Measurements from ENCODE around the gene CDK13. TPM values are rescaled to one million over a fixed set of nuclear protein-coding genes. Genes with fewer than 3 reads are reported as not detected.

CDK13 gene
- polyA plus RNA-seq, 3 donors, result 8.8 to 25.7 (median 11.2) TPM

- intact Hi-C loops (cut with micrococcal nuclease), result no loop called here
- no peak overlapping the region for H3K4me2 ChIP-seq (replicated peaks; ENCODE audit: extremely low read depth, low read length, poor library complexity, severe bottlenecking)
Measured at GRCh38 chr7:40027545-40027944, 77.5 kb downstream of the CDK13 start.

GRCh38 chr7:40033826-40034225, 83.8 kb downstream of the CDK13 start:
- Histone ChIP-seq H2AFZ (ENCODE audit: insufficient read depth, low read depth, low read length, poor library complexity, severe bottlenecking) (no peak overlapping the region), H3K27me3 (ENCODE audit: control insufficient read depth in 2 of 2, insufficient read depth in 2 of 2, low read length in 2 of 2) (no peaks in the 10 kb centered on the region), H3K9ac (ENCODE audit: insufficient read depth, low read length, poor library complexity, severe bottlenecking) (no peak overlapping the region), H3K4me3 (replicated peaks in 1 of 3; ENCODE audit: low read depth in 2 of 3, low read length in 3 of 3) (no peak overlapping the region), H3K4me1 (ENCODE audit: control insufficient read depth in 1 of 2, insufficient read depth in 2 of 2, low read length in 2 of 2) (no peaks in the 10 kb centered on the region), H3K4me2 (replicated peaks; ENCODE audit: extremely low read depth, low read length, poor library complexity, severe bottlenecking) (no peak overlapping the region), H3K79me2 (ENCODE audit: insufficient read depth, low read length) (peaks cover 31% of the 10 kb centered on the region), H3K27ac (ENCODE audit: low read depth in 1 of 2, low read length in 2 of 2) (peak overlapping the region in 1 of 2 donors; percentile 3), H4K20me1 (ENCODE audit: insufficient read depth, low read length) (peaks cover 30% of the 10 kb centered on the region), H3K36me3 (replicated peaks in 1 of 2; ENCODE audit: control insufficient read depth in 1 of 2, insufficient read depth in 2 of 2, low read length in 2 of 2) (peaks cover 9 to 48% of the 10 kb centered on the region in 2 donors), H3K9me3 (replicated peaks in 1 of 2; ENCODE audit: control insufficient read depth in 1 of 2, insufficient read depth in 1 of 2, low read length in 2 of 2) (no peaks in the 10 kb centered on the region)
- peaks cover 2% of the 10 kb centered on the region for H3K4me1 Mint-ChIP-seq
- H3K27me3 Mint-ChIP-seq (ENCODE audit: low read depth in 3 of 3), result peaks cover 0 to 3% (median 0%) of the 10 kb centered on the region in 3 donors
- DNase-seq, result no peak
- intact Hi-C loops (cut with micrococcal nuclease), result no loop called here
- H3K27ac Mint-ChIP-seq, result peak overlapping the region in 3 of 7 donors; percentile 1 to 55 (median 17)
- peaks cover 31 to 56% of the 10 kb centered on the region in 2 donors for H3K36me3 Mint-ChIP-seq
- no CpG with 5 or more reads among the region's 1 CpG for WGBS (ENCODE audit: insufficient coverage)
- no peak overlapping the region for H3K4me3 Mint-ChIP-seq
- no peak for TF ChIP-seq CTCF (IDR thresholded peaks at IDR 0.05)
- no peaks in the 10 kb centered on the region for H3K9me3 Mint-ChIP-seq

More at GRCh38 chr7:40027545-40027944, 77.5 kb downstream of the CDK13 start:
- no peak for DNase-seq
- H3K4me1 Mint-ChIP-seq, result peaks cover 3% of the 10 kb centered on the region
- peaks cover 0 to 1% (median 0%) of the 10 kb centered on the region in 7 donors for H3K9me3 Mint-ChIP-seq
- 86% methylated on average over 2 of the region's 4 CpGs for WGBS (ENCODE audit: insufficient coverage)
- TF ChIP-seq CTCF (IDR thresholded peaks at IDR 0.05), result no peak
- Histone ChIP-seq H2AFZ (ENCODE audit: insufficient read depth, low read depth, low read length, poor library complexity, severe bottlenecking) (no peak overlapping the region), H3K9ac (ENCODE audit: insufficient read depth, low read length, poor library complexity, severe bottlenecking) (no peak overlapping the region), H4K20me1 (ENCODE audit: insufficient read depth, low read length) (peaks cover 8% of the 10 kb centered on the region), H3K27ac (ENCODE audit: low read depth in 1 of 2, low read length in 2 of 2) (no peak overlapping the region), H3K4me1 (ENCODE audit: control insufficient read depth in 1 of 2, insufficient read depth in 2 of 2, low read length in 2 of 2) (no peaks in the 10 kb centered on the region), H3K27me3 (ENCODE audit: control insufficient read depth in 2 of 2, insufficient read depth in 2 of 2, low read length in 2 of 2) (no peaks in the 10 kb centered on the region), H3K4me3 (replicated peaks in 1 of 3; ENCODE audit: low read depth in 2 of 3, low read length in 3 of 3) (no peak overlapping the region), H3K9me3 (replicated peaks in 1 of 2; ENCODE audit: control insufficient read depth in 1 of 2, insufficient read depth in 1 of 2, low read length in 2 of 2) (no peaks in the 10 kb centered on the region), H3K36me3 (replicated peaks in 1 of 2; ENCODE audit: control insufficient read depth in 1 of 2, insufficient read depth in 2 of 2, low read length in 2 of 2) (peaks cover 16 to 59% of the 10 kb centered on the region in 2 donors), H3K79me2 (ENCODE audit: insufficient read depth, low read length) (peaks cover 16% of the 10 kb centered on the region)
- H3K4me3 Mint-ChIP-seq, result no peak overlapping the region
- peaks cover 46 to 64% of the 10 kb centered on the region in 2 donors for H3K36me3 Mint-ChIP-seq
- H3K27ac Mint-ChIP-seq, result peak overlapping the region in 2 of 7 donors; percentile 13 to 35
- H3K27me3 Mint-ChIP-seq (ENCODE audit: low read depth in 3 of 3), result peaks cover 0 to 3% (median 2%) of the 10 kb centered on the region in 3 donors
